B cell (primary cell): ENCODE measurements around the gene PHTF2. TPM values are rescaled to one million over a fixed set of nuclear protein-coding genes. Genes with fewer than 3 reads are reported as not detected.

Experiments used
- ATAC-seq: fragments of 200-7000 bp; cut with Tn5 transposase; one replicate; pipeline ENCODE4 v1.10.0; 2021; ENCODE audit warnings: low read depth, mild to moderate bottlenecking, moderate number of reproducible peaks, moderate library complexity
- CTCF ChIA-PET: fragments of 350-600 bp; sonication (Branson Sonifier 250); formaldehyde crosslinking; loops from one replicate; lab custom pipeline; 2021; ENCODE audit warnings: antibody characterized with exemption, inconsistent platforms; lab: Charles Lee
- POLR2A ChIA-PET: fragments of 350-600 bp; sonication (Branson Sonifier 250); formaldehyde crosslinking; loops from one replicate; lab custom pipeline; 2021; ENCODE audit warnings: antibody characterized with exemption; lab: Charles Lee
- DNase-seq: peaks from one replicate; pipeline ENCODE4 v3.0.0; 2013
- H2AFZ ChIP-seq: 2 replicates; pipeline ENCODE4 v1.6.1; 2012; ENCODE audit warnings: mild to moderate bottlenecking, low read depth, low read length; ENCODE audit not compliant: insufficient read depth, poor library complexity, severe bottlenecking
- H3K27ac ChIP-seq, 2 donors: 1 replicate in 1 of 2; 2 replicates in 1 of 2; pipeline ENCODE4 v1.5.1; 2012 to 2013; ENCODE audit warnings: low read length in 2 of 2, mild to moderate bottlenecking in 2 of 2, moderate library complexity in 1 of 2
- H3K27me3 ChIP-seq, 4 experiments: fragments of 200-600 bp in 1 of 4; sonication (generic) in 1 of 4; replicated peaks in 1 of 4; 1 replicate in 2 of 4; 2 replicates in 2 of 4; pipeline versions ENCODE4 v1.6.1 to v1.7.0; 2013 to 2016; ENCODE audit warnings: low read length in 3 of 4, mild to moderate bottlenecking in 2 of 4, mixed read lengths in 1 of 4, moderate library complexity in 1 of 4; ENCODE audit not compliant: insufficient read depth in 4 of 4, control insufficient read depth in 3 of 4; ENCODE audit errors: control extremely low read depth in 1 of 4
- H3K36me3 ChIP-seq, 2 experiments: replicated peaks in 1 of 2; 1 replicate in 1 of 2; 2 replicates in 1 of 2; pipeline versions ENCODE4 v1.6.1 to v1.7.1; 2013; ENCODE audit warnings: low read length in 1 of 2; ENCODE audit not compliant: insufficient read depth in 2 of 2, control insufficient read depth in 1 of 2; ENCODE audit errors: control extremely low read depth in 1 of 2, extremely low read depth in 1 of 2
- H3K4me1 ChIP-seq, 2 donors: fragments of 200-600 bp in 1 of 2; sonication (generic) in 1 of 2; 1 replicate in 1 of 2; 2 replicates in 1 of 2; pipeline versions ENCODE4 v1.5.1 to v1.6.1; 2013 to 2017; ENCODE audit warnings: low read length in 2 of 2; ENCODE audit not compliant: control insufficient read depth in 2 of 2, insufficient read depth in 2 of 2
- H3K4me2 ChIP-seq: replicated peaks from 2 replicates; pipeline ENCODE3; 2012; ENCODE audit warnings: mild to moderate bottlenecking, low read depth, low read length; ENCODE audit not compliant: poor library complexity, severe bottlenecking
- H3K4me3 ChIP-seq, 5 experiments: fragments of 200-600 bp in 1 of 5; sonication (generic) in 1 of 5; 1 replicate in 3 of 5; 2 replicates in 2 of 5; pipeline versions ENCODE4 v1.5.1 to v1.7.0; 2011 to 2016; ENCODE audit warnings: low read length in 4 of 5, mild to moderate bottlenecking in 4 of 5, low read depth in 2 of 5, control low read depth in 1 of 5, moderate library complexity in 1 of 5; ENCODE audit not compliant: insufficient read depth in 1 of 5; ENCODE audit errors: control extremely low read depth in 1 of 5, extremely low read depth in 1 of 5
- H3K79me2 ChIP-seq: fragments of 200-600 bp; sonication (generic); one replicate; pipeline ENCODE4 v1.6.0; 2016; ENCODE audit warnings: low read length; ENCODE audit not compliant: control insufficient read depth, insufficient read depth
- H3K9ac ChIP-seq: fragments of 200-600 bp; sonication (generic); 2 replicates; pipeline ENCODE4 v1.6.1; 2017; ENCODE audit warnings: mild to moderate bottlenecking, low read length, moderate library complexity
- H3K9me3 ChIP-seq, 3 donors: one replicate each; pipeline versions ENCODE4 v1.6.1 to v1.7.1; 2013; ENCODE audit warnings: low read length in 2 of 3; ENCODE audit not compliant: control insufficient read depth in 2 of 3, insufficient read depth in 1 of 3; ENCODE audit errors: control extremely low read depth in 1 of 3
- H4K20me1 ChIP-seq: 2 replicates; pipeline ENCODE4 v1.6.0; 2012; ENCODE audit warnings: mild to moderate bottlenecking, low read length; ENCODE audit not compliant: insufficient read depth, control insufficient read depth, poor library complexity, severe bottlenecking
- H3K27ac Mint-ChIP-seq: one replicate; pipeline ENCODE4 v1.8.0; 2021; ENCODE audit warnings: mixed read lengths
- H3K27me3 Mint-ChIP-seq: one replicate; pipeline ENCODE4 v1.8.0; 2021; ENCODE audit warnings: mixed read lengths
- H3K4me1 Mint-ChIP-seq: one replicate; pipeline ENCODE4 v1.8.0; 2021; ENCODE audit warnings: mixed read lengths
- H3K4me3 Mint-ChIP-seq: one replicate; pipeline ENCODE4 v1.8.0; 2021; ENCODE audit warnings: mixed read lengths
- H3K9me3 Mint-ChIP-seq: one replicate; pipeline ENCODE4 v1.8.0; 2022; ENCODE audit warnings: mixed read lengths; ENCODE audit not compliant: insufficient read depth
- CTCF ChIP-seq: fragments of 200-600 bp; IDR thresholded peaks from one replicate; pipeline ENCODE4 v1.8.0; 2022; ENCODE audit warnings: antibody characterized with exemption, mild to moderate bottlenecking
- EZH2 ChIP-seq: IDR thresholded peaks from 2 replicates; pipeline ENCODE4 v1.6.1; 2012; ENCODE audit warnings: borderline replicate concordance, low read depth, mild to moderate bottlenecking, moderate library complexity, low read length; ENCODE audit not compliant: insufficient read depth, poor library complexity, severe bottlenecking
- WGBS: methylation state at CpG from one replicate; pipeline ENCODE4 v1.1.5; 2013; ENCODE audit warnings: missing lambda C conversion rate; ENCODE audit not compliant: insufficient coverage; 5-methylcytosine and 5-hydroxymethylcytosine counted together
- intact Hi-C: fragments of 100-400 bp; cut with micrococcal nuclease; formaldehyde crosslinking; loops from one replicate; pipeline ENCODE4 v1.10.0; 2022
- polyA minus RNA-seq: library from RNA; depleted of rRNA, polyadenylated mRNA; stranded (reverse); fragments of >200 nt; gene quantifications from 2 replicates; pipeline ENCODE4 v1.2.3, GENCODE V29; 2012
- polyA plus RNA-seq: library from polyadenylated mRNA; depleted of rRNA; stranded (reverse); fragments of >200 nt; gene quantifications from 2 replicates; pipeline ENCODE4 v1.2.3, GENCODE V29; 2012
- total RNA-seq, 2 donors: library from RNA; stranded (reverse); fragments of 120-200 nt in 1 of 2; gene quantifications; 1 replicate in 1 of 2; 2 replicates in 1 of 2; pipeline versions ENCODE4 v1.2.3 to v1.2.4, GENCODE V29; 2013 to 2022

The PHTF2 gene
- total RNA-seq (44.8 and 49.6 TPM in 2 replicates), polyA plus RNA-seq (34.5 and 35.3 TPM in 2 replicates), polyA minus RNA-seq (22.9 and 28.6 TPM in 2 replicates)
- 52.5 TPM for total RNA-seq (2013)

GRCh38 chr7:77798394-77799077 lies at the start of gene PHTF2, which contains the start of gene TMEM60:
PHTF2 (plus strand) TSS chr7:77798773.
TMEM60 (minus strand) TSS chr7:77798434; CDS start chr7:77794373, 4,061 bp downstream.
- Histone ChIP-seq H4K20me1 (peaks cover 15% of the 10 kb centered on the region), H3K79me2 (peaks cover 93% of the 10 kb centered on the region), H3K27ac (peak within 1 kb of the TSS; percentile 77 to 87), H3K27me3 (no peaks in the 10 kb centered on the region), H2AFZ (peak within 1 kb of the TSS; percentile 85), H3K4me1 (peaks cover 46 to 49% of the 10 kb centered on the region in 2 donors), H3K4me3 (peak within 1 kb of the TSS; percentile 79 to 97 (median 91)), H3K36me3 (peaks cover 2 to 7% of the 10 kb centered on the region in 2 experiments), H3K9ac (peak within 1 kb of the TSS; percentile 88), H3K4me2 (peak within 1 kb of the TSS; percentile 88), H3K9me3 (no peaks in the 10 kb centered on the region)
- H3K9me3 Mint-ChIP-seq, result no peaks in the 10 kb centered on the region
- H3K4me1 Mint-ChIP-seq, result peaks cover 79% of the 10 kb centered on the region
- TF ChIP-seq EZH2, result no peak
- TF ChIP-seq CTCF, result peak; percentile 74
- H3K4me3 Mint-ChIP-seq, result peak within 1 kb of the TSS; percentile 91
- intact Hi-C loops, result loop anchor here (1.0 to 5.0 kb wide), 6 partner anchors 26 to 384 kb away; partner anchors contain the start of gene RSBN1L
- WGBS, result under 1% methylated on average over 61 of the region's 61 CpGs
- POLR2A ChIA-PET, result interaction anchor here (0.6 to 3.0 kb wide), 3 partner anchors 24 to 35 kb away, joined by 6 to 20 read pairs (median 8); no protein-coding TSS in a partner anchor
- CTCF ChIA-PET, result interaction anchor here (0.5 to 3.1 kb wide), 18 partner anchors 23 to 1461 kb away, joined by 3 to 13 read pairs (median 4); partner anchors contain the start of gene RSBN1L
- ATAC-seq (peak; percentile 86), DNase-seq (peak; percentile 97)
- no peaks in the 10 kb centered on the region for H3K27me3 Mint-ChIP-seq
- H3K27ac Mint-ChIP-seq, result peak within 1 kb of the TSS; percentile 92

GRCh38 chr7:77752016-77752415 lies 46.6 kb upstream of the PHTF2 start:
- Mint-ChIP-seq H3K4me3 (no peak overlapping the region), H3K9me3 (no peaks in the 10 kb centered on the region), H3K27me3 (no peaks in the 10 kb centered on the region), H3K27ac (peak overlapping the region; percentile 5), H3K4me1 (peaks cover 17% of the 10 kb centered on the region)
- peaks cover 67% of the 10 kb centered on the region for H3K79me2 ChIP-seq
- no peak overlapping the region for H3K4me2 ChIP-seq
- no peak overlapping the region for H3K4me3 ChIP-seq
- peaks cover 20% of the 10 kb centered on the region for H4K20me1 ChIP-seq
- intact Hi-C loops, result loop anchor here (10.0 kb wide), 1 partner anchor 387 kb away; no protein-coding TSS in a partner anchor
- H3K27ac ChIP-seq, result no peak overlapping the region
- H3K4me1 ChIP-seq, result peaks cover 3 to 4% of the 10 kb centered on the region in 2 donors
- TF ChIP-seq CTCF (no peak), EZH2 (no peak)
- no peak overlapping the region for H3K9ac ChIP-seq
- POLR2A ChIA-PET, result no interaction called here
- H2AFZ ChIP-seq, result no peak overlapping the region
- H3K9me3 ChIP-seq, result no peaks in the 10 kb centered on the region
- no peaks in the 10 kb centered on the region for H3K27me3 ChIP-seq
- peaks cover 10 to 32% of the 10 kb centered on the region in 2 experiments for H3K36me3 ChIP-seq
- CTCF ChIA-PET, result interaction anchor here (1.1 kb wide), 1 partner anchor 101 kb away, joined by 3 read pairs; no protein-coding TSS in a partner anchor
- no peak for DNase-seq
- no peak for ATAC-seq
- WGBS, result 11% methylated on average over 1 of the region's 2 CpGs
